LNCaP clone FGC (cell line): ENCODE results near the gene SURF1.

Experiments
- DNase-seq: peaks from one replicate; pipeline ENCODE4 v3.0.0-alpha.2; 2011; ENCODE audit warnings: low read depth
- H3K4me3 ChIP-seq: 2 replicates; pipeline ENCODE4 v1.5.1; 2011; ENCODE audit warnings: mild to moderate bottlenecking, low read depth, low read length, control low read depth
- TF ChIP-seq, protein P1 (sequence below): IDR thresholded peaks from 2 replicates; pipeline ENCODE4 v1.5.1; 2012; ENCODE audit warnings: mild to moderate bottlenecking; ENCODE audit not compliant: control insufficient read depth, insufficient read depth; ENCODE audit errors: extremely low read depth

The SURF1 gene

DNA sequence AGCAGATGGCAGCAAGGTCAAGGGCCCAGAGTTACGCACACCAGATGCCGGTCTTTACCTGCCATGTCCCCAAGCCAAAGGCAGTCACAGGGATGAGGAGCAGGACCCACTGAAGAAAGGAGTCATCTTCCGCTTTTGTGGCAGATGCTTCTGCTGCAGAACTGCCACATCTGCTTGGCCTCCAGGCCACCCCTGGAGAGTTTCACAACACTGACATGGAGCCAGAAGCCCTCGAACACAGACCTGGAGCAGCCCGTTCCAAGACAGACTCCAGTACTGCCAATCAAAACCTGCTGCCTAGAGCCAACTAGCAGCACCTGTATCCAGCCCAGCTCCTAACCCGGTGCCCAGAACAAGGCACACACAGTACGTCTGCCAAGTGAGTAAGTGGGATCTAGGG is 1.5 kb downstream of the SURF1 start:
- peak overlapping the region; percentile 87 for H3K4me3 ChIP-seq
- DNase-seq: no peak
- TF ChIP-seq, protein P1, sequence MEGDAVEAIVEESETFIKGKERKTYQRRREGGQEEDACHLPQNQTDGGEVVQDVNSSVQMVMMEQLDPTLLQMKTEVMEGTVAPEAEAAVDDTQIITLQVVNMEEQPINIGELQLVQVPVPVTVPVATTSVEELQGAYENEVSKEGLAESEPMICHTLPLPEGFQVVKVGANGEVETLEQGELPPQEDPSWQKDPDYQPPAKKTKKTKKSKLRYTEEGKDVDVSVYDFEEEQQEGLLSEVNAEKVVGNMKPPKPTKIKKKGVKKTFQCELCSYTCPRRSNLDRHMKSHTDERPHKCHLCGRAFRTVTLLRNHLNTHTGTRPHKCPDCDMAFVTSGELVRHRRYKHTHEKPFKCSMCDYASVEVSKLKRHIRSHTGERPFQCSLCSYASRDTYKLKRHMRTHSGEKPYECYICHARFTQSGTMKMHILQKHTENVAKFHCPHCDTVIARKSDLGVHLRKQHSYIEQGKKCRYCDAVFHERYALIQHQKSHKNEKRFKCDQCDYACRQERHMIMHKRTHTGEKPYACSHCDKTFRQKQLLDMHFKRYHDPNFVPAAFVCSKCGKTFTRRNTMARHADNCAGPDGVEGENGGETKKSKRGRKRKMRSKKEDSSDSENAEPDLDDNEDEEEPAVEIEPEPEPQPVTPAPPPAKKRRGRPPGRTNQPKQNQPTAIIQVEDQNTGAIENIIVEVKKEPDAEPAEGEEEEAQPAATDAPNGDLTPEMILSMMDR: no peak

DNA sequence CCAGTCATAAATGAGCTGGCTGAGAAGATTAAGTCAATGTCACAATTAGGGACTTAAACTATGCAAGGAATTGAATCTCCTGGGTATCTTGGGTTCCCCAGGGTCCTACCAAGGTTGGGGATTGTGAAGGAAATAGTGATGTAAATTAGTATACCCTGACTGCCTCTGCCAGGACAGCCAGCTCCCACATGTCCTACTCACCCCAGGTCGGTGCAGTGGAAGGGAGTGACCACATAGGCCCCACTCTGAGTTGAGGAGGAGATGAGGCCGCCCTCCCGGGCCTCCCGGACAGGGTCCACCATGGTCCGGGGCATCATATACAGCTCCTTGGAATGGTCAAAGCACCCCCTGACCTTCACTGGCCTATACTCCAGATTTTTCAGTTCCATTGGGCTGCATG is 2.7 kb downstream of the SURF1 start:
- DNase-seq: no peak
- TF ChIP-seq, protein P1: no peak
- H3K4me3 ChIP-seq: no peak overlapping the region

- no peak overlapping the region for H3K4me3 ChIP-seq
- DNase-seq: no peak
- TF ChIP-seq, protein P1: no peak
Observed at GRCh38 chr9:133352635-133353340, 3.5 kb downstream of the SURF1 start.

GRCh38 chr9:133351908-133352634 is 4.2 kb downstream of the SURF1 start:
- peak; percentile 69 for DNase-seq
- H3K4me3 ChIP-seq: no peak overlapping the region
- TF ChIP-seq, protein P1: peak; percentile 77

- TF ChIP-seq, protein P1: no peak
- no peak for DNase-seq
- no peak overlapping the region for H3K4me3 ChIP-seq
Observed at GRCh38 chr9:133351526-133351907, 4.8 kb downstream of the SURF1 start.

DNA sequence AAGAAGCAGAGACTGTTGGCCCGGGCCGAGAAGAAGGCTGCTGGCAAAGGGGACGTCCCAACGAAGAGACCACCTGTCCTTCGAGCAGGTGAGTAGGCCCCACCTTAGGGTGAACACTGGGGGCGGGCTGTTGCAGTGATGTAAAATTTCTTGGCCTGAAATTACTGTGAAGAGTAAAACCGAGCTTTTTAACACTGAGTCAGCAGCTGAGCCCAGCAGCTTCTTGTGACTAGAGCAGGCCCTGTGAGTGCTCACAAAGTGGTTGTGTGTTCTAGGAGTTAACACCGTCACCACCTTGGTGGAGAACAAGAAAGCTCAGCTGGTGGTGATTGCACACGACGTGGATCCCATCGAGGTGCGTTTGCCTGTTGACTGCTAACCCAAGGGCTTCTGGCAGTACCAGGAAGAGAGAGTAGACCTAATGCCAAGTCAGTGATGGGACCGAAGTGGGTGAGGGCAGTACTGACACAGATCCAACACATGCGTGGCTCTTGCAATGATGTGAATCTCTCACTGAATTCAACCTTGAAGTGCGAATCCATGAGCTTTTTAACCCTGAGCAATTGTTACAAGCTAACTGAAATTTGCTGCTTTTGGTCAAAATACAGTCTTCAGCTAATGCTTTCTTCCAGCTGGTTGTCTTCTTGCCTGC is 6.2 kb downstream of the SURF1 start:
- H3K4me3 ChIP-seq: peak overlapping the region; percentile 97
- TF ChIP-seq, protein P1: no peak
- DNase-seq: no peak
